ENCODE measurements around the gene TRAPPC4. TPM values are rescaled to one million over a fixed set of nuclear protein-coding genes. Genes with fewer than 3 reads are reported as not detected.
A peak's percentile ranks its signal among the peaks of the same experiment; 100 is the strongest.
"Not testable (repeated sequence)": the region's sequence is repeated elsewhere in the genome, so short reads cannot be mapped to it uniquely, and the experiment has no call there.

The TRAPPC4 gene
- total RNA-seq, 3 donors from 2014 or later, result 52.6 to 63.7 (median 60.0) TPM

DNA sequence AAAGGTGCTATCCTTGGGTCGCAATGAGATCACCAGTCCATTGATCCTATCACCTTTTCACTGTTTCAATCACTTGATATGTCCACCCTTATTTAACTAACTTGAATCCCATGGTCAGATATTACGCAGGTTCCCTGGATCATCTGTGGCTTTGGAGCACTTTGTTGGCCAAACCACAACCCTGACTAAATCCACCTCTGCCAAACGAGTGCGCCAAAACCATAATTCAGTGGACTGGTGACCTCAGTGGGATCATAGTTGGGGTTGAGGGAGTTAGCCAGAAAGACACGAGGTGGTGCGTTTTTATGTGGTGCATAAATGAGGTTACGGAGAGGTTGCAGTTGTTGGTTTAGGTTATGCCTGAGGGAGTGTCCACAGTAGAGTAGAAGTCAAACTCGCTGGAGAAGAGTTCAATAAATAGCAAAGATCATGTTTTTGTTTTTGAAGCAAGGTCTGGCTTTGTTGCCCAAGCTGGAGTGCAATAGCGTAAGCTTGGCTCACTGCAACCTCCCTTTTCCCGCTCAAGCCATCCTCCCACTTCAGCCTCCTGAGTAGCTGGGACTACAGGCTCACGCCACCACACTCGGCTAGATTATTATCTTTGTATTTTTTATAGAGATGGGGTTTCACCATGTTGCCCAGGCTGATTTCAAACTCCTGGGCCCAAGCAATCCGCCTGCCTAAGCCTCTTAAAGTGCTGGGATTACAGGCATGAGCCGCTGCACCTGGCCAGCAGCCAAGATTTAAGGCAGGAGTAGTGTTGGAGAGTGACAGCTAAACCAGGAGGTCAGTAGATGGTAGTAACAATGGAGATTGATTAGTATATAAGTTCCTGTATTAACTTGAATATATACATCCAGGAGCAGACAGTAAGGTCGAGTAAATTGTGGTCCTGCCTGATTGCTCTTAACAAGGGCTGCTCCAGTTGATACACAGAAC, 42.5 kb upstream of the TRAPPC4 start:
- no peak for DNase-seq (ENCODE audit: low spot score in 2 of 2)
- no peaks in the 10 kb centered on the region for H3K36me3 ChIP-seq
- no peak overlapping the region for H3K27ac ChIP-seq
- no peaks in the 10 kb centered on the region for H3K27me3 ChIP-seq
- intact Hi-C loops (cut with DNase I; ENCODE audit: low total_unique reads), result no loop called here
- H3K4me1 ChIP-seq, result no peaks in the 10 kb centered on the region
- TF ChIP-seq POLR2A (IDR thresholded peaks at IDR 0.05) (no peak), POLR2AphosphoS5 (IDR thresholded peaks at IDR 0.05) (no peak)
- TF ChIP-seq, protein P1, sequence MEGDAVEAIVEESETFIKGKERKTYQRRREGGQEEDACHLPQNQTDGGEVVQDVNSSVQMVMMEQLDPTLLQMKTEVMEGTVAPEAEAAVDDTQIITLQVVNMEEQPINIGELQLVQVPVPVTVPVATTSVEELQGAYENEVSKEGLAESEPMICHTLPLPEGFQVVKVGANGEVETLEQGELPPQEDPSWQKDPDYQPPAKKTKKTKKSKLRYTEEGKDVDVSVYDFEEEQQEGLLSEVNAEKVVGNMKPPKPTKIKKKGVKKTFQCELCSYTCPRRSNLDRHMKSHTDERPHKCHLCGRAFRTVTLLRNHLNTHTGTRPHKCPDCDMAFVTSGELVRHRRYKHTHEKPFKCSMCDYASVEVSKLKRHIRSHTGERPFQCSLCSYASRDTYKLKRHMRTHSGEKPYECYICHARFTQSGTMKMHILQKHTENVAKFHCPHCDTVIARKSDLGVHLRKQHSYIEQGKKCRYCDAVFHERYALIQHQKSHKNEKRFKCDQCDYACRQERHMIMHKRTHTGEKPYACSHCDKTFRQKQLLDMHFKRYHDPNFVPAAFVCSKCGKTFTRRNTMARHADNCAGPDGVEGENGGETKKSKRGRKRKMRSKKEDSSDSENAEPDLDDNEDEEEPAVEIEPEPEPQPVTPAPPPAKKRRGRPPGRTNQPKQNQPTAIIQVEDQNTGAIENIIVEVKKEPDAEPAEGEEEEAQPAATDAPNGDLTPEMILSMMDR (IDR thresholded peaks at IDR 0.05), result no peak
- H3K9me3 ChIP-seq, result no peaks in the 10 kb centered on the region
- H3K4me3 ChIP-seq, result no peak overlapping the region

DNA sequence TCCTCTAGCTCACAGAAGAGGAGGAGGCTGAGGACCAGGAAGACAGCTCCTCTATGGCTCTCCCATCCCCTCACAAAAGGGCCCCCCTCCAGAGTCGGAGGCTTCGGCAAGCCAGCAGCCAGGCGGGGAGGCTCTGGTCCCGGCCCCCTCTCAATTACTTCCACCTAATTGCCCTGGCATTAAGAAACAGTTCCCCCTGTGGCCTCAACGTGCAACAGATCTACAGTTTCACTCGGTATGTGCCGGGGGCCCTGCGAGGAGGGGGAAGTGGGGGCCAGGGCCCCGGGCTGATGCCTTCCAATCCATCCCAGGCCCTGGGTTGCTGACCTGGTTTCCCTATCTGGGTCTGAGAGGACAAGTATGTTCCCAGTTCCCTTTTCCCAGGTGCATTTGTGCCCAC, 39.1 kb upstream of the TRAPPC4 start:
- DNase-seq (ENCODE audit: low spot score in 2 of 2), result no peak
- no peak for TF ChIP-seq POLR2A (IDR thresholded peaks at IDR 0.05)
- Histone ChIP-seq H3K9me3 (no peaks in the 10 kb centered on the region), H3K4me3 (no peak overlapping the region), H3K36me3 (no peaks in the 10 kb centered on the region), H3K27me3 (no peaks in the 10 kb centered on the region), H3K4me1 (no peaks in the 10 kb centered on the region), H3K27ac (no peak overlapping the region)
- intact Hi-C loops (cut with DNase I; ENCODE audit: low total_unique reads), result no loop called here

GRCh38 chr11:118980191-118980881, 38.2 kb upstream of the TRAPPC4 start:
- no peak for DNase-seq (ENCODE audit: low spot score in 2 of 2)
- H3K4me3 ChIP-seq, result peak overlapping the region in 1 of 3 donors; percentile 46

GRCh38 chr11:118984337-118984736, 34.2 kb upstream of the TRAPPC4 start:
- H3K27ac ChIP-seq, H3K36me3 ChIP-seq: not testable (repeated sequence)

More at GRCh38 chr11:118980191-118980881, 38.2 kb upstream of the TRAPPC4 start:
- intact Hi-C loops (cut with DNase I; ENCODE audit: low total_unique reads), result no loop called here
- TF ChIP-seq POLR2A (IDR thresholded peaks at IDR 0.05), result no peak
- TF ChIP-seq, protein P1 (IDR thresholded peaks at IDR 0.05), result no peak
- no peak for TF ChIP-seq POLR2AphosphoS5 (IDR thresholded peaks at IDR 0.05)
- Histone ChIP-seq H3K36me3 (no peaks in the 10 kb centered on the region), H3K9me3 (no peaks in the 10 kb centered on the region), H3K4me1 (no peaks in the 10 kb centered on the region), H3K27me3 (no peaks in the 10 kb centered on the region), H3K27ac (no peak overlapping the region)

DNA sequence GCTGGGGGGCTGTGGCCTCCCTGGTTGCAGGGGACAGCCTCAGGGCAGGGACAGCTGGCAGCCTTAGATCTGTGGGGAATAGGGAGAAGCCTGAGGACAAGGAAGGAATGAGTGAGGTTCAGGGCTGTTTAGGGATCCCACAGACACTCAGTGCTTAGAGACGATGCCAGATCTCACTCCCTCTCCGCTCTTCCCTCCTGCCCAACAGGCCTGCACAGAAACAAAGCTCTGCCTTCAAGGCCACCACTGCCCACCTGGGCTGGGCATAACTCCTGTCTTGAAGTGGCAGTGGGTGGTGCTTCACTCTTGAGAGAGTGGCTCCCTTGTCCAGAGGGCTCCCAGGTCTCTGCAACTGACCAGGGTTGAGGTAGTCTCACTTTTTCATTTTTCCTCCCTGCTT, 33.7 kb upstream of the TRAPPC4 start:
- intact Hi-C loops (cut with DNase I; ENCODE audit: low total_unique reads), result no loop called here
- no peak for DNase-seq (ENCODE audit: low spot score in 2 of 2)
- Histone ChIP-seq H3K36me3 (no peaks in the 10 kb centered on the region), H3K27me3 (no peaks in the 10 kb centered on the region), H3K27ac (no peak overlapping the region), H3K4me3 (no peak overlapping the region), H3K4me1 (no peaks in the 10 kb centered on the region), H3K9me3 (no peaks in the 10 kb centered on the region)
- TF ChIP-seq POLR2A (IDR thresholded peaks at IDR 0.05) (no peak), POLR2AphosphoS5 (IDR thresholded peaks at IDR 0.05) (no peak)
- TF ChIP-seq, protein P1 (IDR thresholded peaks at IDR 0.05), result no peak

More at GRCh38 chr11:118984337-118984736, 34.2 kb upstream of the TRAPPC4 start:
- H3K4me3 ChIP-seq; DNase-seq (ENCODE audit: low spot score in 2 of 2); H3K9me3 ChIP-seq; H3K4me1 ChIP-seq; H3K27me3 ChIP-seq; intact Hi-C loops (cut with DNase I; ENCODE audit: low total_unique reads): not testable (repeated sequence)

GRCh38 chr11:118988280-118988679, 30.3 kb upstream of the TRAPPC4 start:
- H3K4me1 ChIP-seq, result no peaks in the 10 kb centered on the region
- TF ChIP-seq, protein P1 (IDR thresholded peaks at IDR 0.05), result no peak
- TF ChIP-seq POLR2A (IDR thresholded peaks at IDR 0.05) (no peak), POLR2AphosphoS5 (IDR thresholded peaks at IDR 0.05) (no peak)

DNA sequence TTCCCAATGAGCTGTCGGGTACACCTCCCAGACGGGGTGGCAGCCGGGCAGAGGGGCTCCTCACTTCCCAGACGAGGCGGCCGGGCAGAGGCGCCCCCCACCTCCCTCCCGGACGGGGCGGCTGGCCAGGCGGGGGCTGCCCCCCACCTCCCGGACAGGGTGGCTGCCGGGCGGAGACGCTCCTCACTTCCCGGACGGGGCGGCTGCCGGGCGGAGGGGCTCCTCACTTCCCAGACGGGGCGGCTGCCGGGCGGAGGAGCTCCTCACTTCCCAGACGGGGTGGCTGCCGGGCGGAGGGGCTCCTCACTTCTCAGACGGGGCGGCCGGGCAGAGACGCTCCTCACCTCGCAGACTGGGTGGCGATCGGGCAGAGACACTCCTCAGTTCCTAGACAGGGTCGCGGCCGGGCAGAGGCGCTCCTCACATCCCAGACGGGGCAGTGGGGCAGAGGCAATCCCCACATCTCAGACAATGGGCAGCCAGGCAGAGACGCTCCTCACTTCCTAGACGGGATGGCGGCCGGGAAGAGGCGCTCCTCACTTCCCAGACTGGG, 27.0 kb upstream of the TRAPPC4 start:
- H3K4me3 ChIP-seq; H3K4me1 ChIP-seq; H3K27me3 ChIP-seq; DNase-seq (ENCODE audit: low spot score in 2 of 2); H3K27ac ChIP-seq; H3K36me3 ChIP-seq; intact Hi-C loops (cut with DNase I; ENCODE audit: low total_unique reads); H3K9me3 ChIP-seq: not testable (repeated sequence)

More at GRCh38 chr11:118988280-118988679, 30.3 kb upstream of the TRAPPC4 start:
- no peaks in the 10 kb centered on the region for H3K27me3 ChIP-seq
- intact Hi-C loops (cut with DNase I; ENCODE audit: low total_unique reads), result no loop called here
- no peak overlapping the region for H3K4me3 ChIP-seq
- no peak for DNase-seq (ENCODE audit: low spot score in 2 of 2)
- H3K9me3 ChIP-seq, result no peaks in the 10 kb centered on the region
- no peak overlapping the region for H3K27ac ChIP-seq
- H3K36me3 ChIP-seq, result no peaks in the 10 kb centered on the region
